ENCODE data around the gene LPP. TPM values are rescaled to one million over a fixed set of nuclear protein-coding genes. Genes with fewer than 3 reads are reported as not detected.

Gene LPP
- total and polyA plus RNA-seq, 2 donors from 2014 or later = 6.7 to 233 TPM

DNA sequence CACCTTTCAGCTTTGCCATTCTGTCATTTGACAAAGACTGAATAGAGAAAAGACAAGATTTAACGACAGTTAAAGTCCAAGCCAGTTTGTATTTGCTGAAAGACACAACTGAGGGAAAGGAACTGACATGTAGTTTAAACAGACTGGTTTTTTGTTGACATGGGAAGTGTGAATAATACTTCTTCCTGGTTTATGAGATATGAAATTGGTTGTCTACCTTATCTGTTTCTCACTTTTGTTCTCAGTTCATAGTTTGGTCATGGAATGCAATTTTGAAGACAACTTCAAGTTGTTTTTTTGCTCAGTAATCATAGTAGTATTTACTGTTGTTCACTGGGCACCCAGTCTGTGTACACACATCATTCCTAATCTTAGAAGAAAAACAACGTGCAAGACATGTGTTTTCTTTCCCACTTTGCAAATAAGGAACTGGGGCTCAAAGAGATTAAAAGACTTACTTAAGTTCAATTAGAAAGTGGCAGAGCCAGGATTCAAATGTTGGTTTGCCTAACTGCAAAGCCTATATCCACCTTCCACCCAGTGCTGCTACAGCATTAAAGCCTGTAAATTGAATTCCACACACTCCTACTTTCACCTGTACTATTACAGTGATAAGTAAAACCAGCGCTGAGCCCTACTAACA, 103.5 kb downstream of the LPP start:
- no peak overlapping the region for H3K4me3 ChIP-seq (ENCODE audit: low read length in 3 of 3)
- TF ChIP-seq, protein P1, sequence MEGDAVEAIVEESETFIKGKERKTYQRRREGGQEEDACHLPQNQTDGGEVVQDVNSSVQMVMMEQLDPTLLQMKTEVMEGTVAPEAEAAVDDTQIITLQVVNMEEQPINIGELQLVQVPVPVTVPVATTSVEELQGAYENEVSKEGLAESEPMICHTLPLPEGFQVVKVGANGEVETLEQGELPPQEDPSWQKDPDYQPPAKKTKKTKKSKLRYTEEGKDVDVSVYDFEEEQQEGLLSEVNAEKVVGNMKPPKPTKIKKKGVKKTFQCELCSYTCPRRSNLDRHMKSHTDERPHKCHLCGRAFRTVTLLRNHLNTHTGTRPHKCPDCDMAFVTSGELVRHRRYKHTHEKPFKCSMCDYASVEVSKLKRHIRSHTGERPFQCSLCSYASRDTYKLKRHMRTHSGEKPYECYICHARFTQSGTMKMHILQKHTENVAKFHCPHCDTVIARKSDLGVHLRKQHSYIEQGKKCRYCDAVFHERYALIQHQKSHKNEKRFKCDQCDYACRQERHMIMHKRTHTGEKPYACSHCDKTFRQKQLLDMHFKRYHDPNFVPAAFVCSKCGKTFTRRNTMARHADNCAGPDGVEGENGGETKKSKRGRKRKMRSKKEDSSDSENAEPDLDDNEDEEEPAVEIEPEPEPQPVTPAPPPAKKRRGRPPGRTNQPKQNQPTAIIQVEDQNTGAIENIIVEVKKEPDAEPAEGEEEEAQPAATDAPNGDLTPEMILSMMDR (IDR thresholded peaks at IDR 0.05; ENCODE audit: borderline replicate concordance, extremely low read depth, insufficient read depth) = no peak
- intact Hi-C loops (cut with DNase I) = no loop called here
- no peaks in the 10 kb centered on the region for H3K27me3 ChIP-seq (ENCODE audit: control insufficient read depth, insufficient read depth, low read length)
- no peak for DNase-seq
- H3K9ac ChIP-seq (ENCODE audit: low read length in 3 of 3) = no peak overlapping the region
- H3K27ac ChIP-seq (ENCODE audit: low read depth in 2 of 2, low read length in 2 of 2) = no peak overlapping the region
- FAIRE-seq = no peak
- H3K9me3 ChIP-seq (ENCODE audit: control insufficient read depth in 2 of 3, insufficient read depth in 1 of 3, low read length in 3 of 3) = no peaks in the 10 kb centered on the region
- H3K4me1 ChIP-seq (ENCODE audit: control insufficient read depth in 2 of 3, insufficient read depth in 2 of 3, low read depth in 1 of 3, low read length in 3 of 3) = peaks cover 0 to 10% (median 4%) of the 10 kb centered on the region in 3 donors
- H3K36me3 ChIP-seq (ENCODE audit: control insufficient read depth in 2 of 3, insufficient read depth in 3 of 3, low read length in 3 of 3) = no peaks in the 10 kb centered on the region

GRCh38 chr3:188259191-188259590, 105.2 kb downstream of the LPP start:
- DNase-seq = no peak
- peaks cover 0 to 15% (median 11%) of the 10 kb centered on the region in 3 donors for H3K4me1 ChIP-seq (ENCODE audit: control insufficient read depth in 2 of 3, insufficient read depth in 2 of 3, low read depth in 1 of 3, low read length in 3 of 3)
- TF ChIP-seq, protein P1 (IDR thresholded peaks at IDR 0.05; ENCODE audit: borderline replicate concordance, extremely low read depth, insufficient read depth) = no peak
- FAIRE-seq = no peak
- no peaks in the 10 kb centered on the region for H3K36me3 ChIP-seq (ENCODE audit: control insufficient read depth in 2 of 3, insufficient read depth in 3 of 3, low read length in 3 of 3)
- H3K9ac ChIP-seq (ENCODE audit: low read length in 3 of 3) = no peak overlapping the region
- H3K27me3 ChIP-seq (ENCODE audit: control insufficient read depth, insufficient read depth, low read length) = no peaks in the 10 kb centered on the region
- H3K27ac ChIP-seq (ENCODE audit: low read depth in 2 of 2, low read length in 2 of 2) = no peak overlapping the region
- intact Hi-C loops (cut with DNase I) = no loop called here
- H3K9me3 ChIP-seq (ENCODE audit: control insufficient read depth in 2 of 3, insufficient read depth in 1 of 3, low read length in 3 of 3) = no peaks in the 10 kb centered on the region
- no peak overlapping the region for H3K4me3 ChIP-seq (ENCODE audit: low read length in 3 of 3)

DNA sequence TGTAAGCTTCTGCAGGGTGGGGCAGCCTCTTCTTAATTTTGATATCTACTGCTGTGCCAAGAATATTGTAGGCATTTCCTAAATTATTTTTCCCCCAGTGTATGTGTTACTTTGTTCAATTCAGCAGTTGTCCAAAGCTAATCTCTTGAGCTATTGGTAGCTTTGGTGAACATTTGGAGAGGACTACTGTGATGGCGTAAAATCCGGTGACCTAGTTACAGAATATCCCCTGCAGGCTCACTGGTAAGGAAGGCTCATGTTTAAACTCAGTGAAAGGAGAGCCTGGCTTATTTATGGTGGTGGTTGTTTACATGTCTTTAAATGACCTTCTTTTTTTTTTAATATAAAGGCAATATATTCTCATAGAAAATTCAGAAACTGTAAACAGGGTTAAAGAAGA, 105.6 kb downstream of the LPP start:
- no peak overlapping the region for H3K4me3 ChIP-seq (ENCODE audit: low read length in 3 of 3)
- H3K9me3 ChIP-seq (ENCODE audit: control insufficient read depth in 2 of 3, insufficient read depth in 1 of 3, low read length in 3 of 3) = no peaks in the 10 kb centered on the region
- peaks cover 0 to 15% (median 11%) of the 10 kb centered on the region in 3 donors for H3K4me1 ChIP-seq (ENCODE audit: control insufficient read depth in 2 of 3, insufficient read depth in 2 of 3, low read depth in 1 of 3, low read length in 3 of 3)
- TF ChIP-seq, protein P1 (IDR thresholded peaks at IDR 0.05; ENCODE audit: borderline replicate concordance, extremely low read depth, insufficient read depth) = no peak
- no peak overlapping the region for H3K27ac ChIP-seq (ENCODE audit: low read depth in 2 of 2, low read length in 2 of 2)
- intact Hi-C loops (cut with DNase I) = no loop called here
- DNase-seq (no peak), FAIRE-seq (no peak)
- H3K9ac ChIP-seq (ENCODE audit: low read length in 3 of 3) = no peak overlapping the region
- no peaks in the 10 kb centered on the region for H3K36me3 ChIP-seq (ENCODE audit: control insufficient read depth in 2 of 3, insufficient read depth in 3 of 3, low read length in 3 of 3)
- H3K27me3 ChIP-seq (ENCODE audit: control insufficient read depth, insufficient read depth, low read length) = no peaks in the 10 kb centered on the region

DNA sequence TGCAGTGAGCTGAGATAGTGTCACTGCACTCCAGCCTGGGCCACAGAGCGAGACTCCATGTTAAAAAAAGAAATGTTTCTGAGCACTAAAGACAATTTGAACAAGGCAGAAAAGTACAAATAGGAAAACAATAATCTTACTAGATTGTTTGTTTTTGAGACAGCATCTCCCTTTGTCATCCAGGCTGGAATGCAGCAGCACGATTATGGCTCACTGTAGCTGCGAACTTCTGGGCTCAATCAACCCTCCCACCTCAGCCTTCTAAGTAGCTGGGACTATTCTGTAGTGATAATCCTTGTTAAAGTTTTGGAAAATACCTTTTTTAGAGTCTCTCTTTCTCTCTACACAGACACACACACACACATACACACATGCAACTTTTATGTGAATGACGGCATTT, 107.1 kb downstream of the LPP start:
- H3K36me3 ChIP-seq (ENCODE audit: control insufficient read depth in 2 of 3, insufficient read depth in 3 of 3, low read length in 3 of 3) = no peaks in the 10 kb centered on the region
- H3K4me1 ChIP-seq (ENCODE audit: control insufficient read depth in 2 of 3, insufficient read depth in 2 of 3, low read depth in 1 of 3, low read length in 3 of 3) = peaks cover 0 to 20% (median 14%) of the 10 kb centered on the region in 3 donors
- FAIRE-seq (no peak), DNase-seq (no peak)
- no peak overlapping the region for H3K27ac ChIP-seq (ENCODE audit: low read depth in 2 of 2, low read length in 2 of 2)
- H3K4me3 ChIP-seq (ENCODE audit: low read length in 3 of 3) = no peak overlapping the region
- intact Hi-C loops (cut with DNase I) = no loop called here
- H3K9ac ChIP-seq (ENCODE audit: low read length in 3 of 3) = no peak overlapping the region
- no peaks in the 10 kb centered on the region for H3K9me3 ChIP-seq (ENCODE audit: control insufficient read depth in 2 of 3, insufficient read depth in 1 of 3, low read length in 3 of 3)
- no peaks in the 10 kb centered on the region for H3K27me3 ChIP-seq (ENCODE audit: control insufficient read depth, insufficient read depth, low read length)
- TF ChIP-seq, protein P1 (IDR thresholded peaks at IDR 0.05; ENCODE audit: borderline replicate concordance, extremely low read depth, insufficient read depth) = no peak

Data from kidney (tissue), 14 donors.